Endodermal cell (in vitro differentiated cells): ENCODE data around the gene ANKRD2. TPM values are rescaled to one million over a fixed set of nuclear protein-coding genes. Genes with fewer than 3 reads are reported as not detected.

Experiments used
- DNase-seq: peaks from one replicate; pipeline ENCODE4 v3.0.0-alpha.2; 2017
- H3K27ac ChIP-seq: 2 replicates; pipeline ENCODE4 v1.5.1; 2013; ENCODE audit warnings: mild to moderate bottlenecking, low read depth, low read length, moderate library complexity
- H3K27me3 ChIP-seq: 2 replicates; pipeline ENCODE4 v1.6.1; 2013; ENCODE audit warnings: mild to moderate bottlenecking, low read length, moderate library complexity; ENCODE audit not compliant: insufficient read depth, control insufficient read depth, poor library complexity, severe bottlenecking
- H3K36me3 ChIP-seq: 2 replicates; pipeline ENCODE4 v1.7.0; 2013; ENCODE audit warnings: mild to moderate bottlenecking, low read length, moderate library complexity; ENCODE audit not compliant: control insufficient read depth, insufficient read depth
- H3K4me1 ChIP-seq: one replicate; pipeline ENCODE4 v1.7.0; 2013; ENCODE audit warnings: low read length; ENCODE audit not compliant: control insufficient read depth, insufficient read depth
- H3K4me3 ChIP-seq: 2 replicates; pipeline ENCODE4 v1.5.1; 2013; ENCODE audit warnings: mild to moderate bottlenecking, low read length, moderate library complexity
- H3K9ac ChIP-seq: 2 replicates; pipeline ENCODE4 v1.6.1; 2013; ENCODE audit warnings: mild to moderate bottlenecking, low read length, moderate library complexity; ENCODE audit not compliant: poor library complexity, severe bottlenecking; ENCODE audit errors: extremely low read depth
- H3K9me3 ChIP-seq: 2 replicates; pipeline ENCODE4 v1.6.1; 2013; ENCODE audit warnings: mild to moderate bottlenecking, low read length, moderate library complexity; ENCODE audit not compliant: control insufficient read depth
- H3K27ac Mint-ChIP-seq: 2 replicates; pipeline ENCODE4 v1.8.0; 2020; ENCODE audit warnings: mixed read lengths
- H3K27me3 Mint-ChIP-seq: 2 replicates; pipeline ENCODE4 v1.8.0; 2021; ENCODE audit warnings: mild to moderate bottlenecking, mixed read lengths; ENCODE audit not compliant: insufficient read depth
- H3K36me3 Mint-ChIP-seq: 2 replicates; pipeline ENCODE4 v1.8.0; 2020; ENCODE audit warnings: low read depth, mixed read lengths
- H3K4me1 Mint-ChIP-seq: 2 replicates; pipeline ENCODE4 v1.8.0; 2020; ENCODE audit warnings: mixed read lengths
- H3K4me3 Mint-ChIP-seq: 2 replicates; pipeline ENCODE4 v1.8.0; 2020; ENCODE audit warnings: mild to moderate bottlenecking, moderate library complexity, mixed read lengths
- H3K9me3 Mint-ChIP-seq: 2 replicates; pipeline ENCODE4 v1.8.0; 2020; ENCODE audit warnings: mild to moderate bottlenecking, mixed read lengths
- WGBS, 2 experiments: methylation state at CpG; one replicate each; pipeline versions ENCODE4 v1.1.5 to v1.1.7; 2013; ENCODE audit warnings: missing lambda C conversion rate in 2 of 2, mixed read lengths in 1 of 2; ENCODE audit not compliant: insufficient coverage in 1 of 2, insufficient read length in 1 of 2; 5-methylcytosine and 5-hydroxymethylcytosine counted together
- total RNA-seq, 2 donors: library from RNA; stranded (reverse); fragmentation: NEBNext Ultra II Directional in 1 of 2; extraction: Animal tissue kit (Norgen Biotek cat#: 25700) in 1 of 2; gene quantifications; 2 replicates in 1 of 2; 3 replicates in 1 of 2; pipeline ENCODE4 v1.2.1, GENCODE V29; 2021
- TF ChIP-seq, protein P1 (sequence below): fragments of 200-600 bp; sonication (generic); conservative IDR thresholded peaks from 2 replicates; pipeline ENCODE4 v1.5.0; 2021; ENCODE audit warnings: antibody characterized with exemption, mild to moderate bottlenecking

Gene ANKRD2
- total RNA-seq, 2 donors from 2014 or later, result not detected

DNA sequence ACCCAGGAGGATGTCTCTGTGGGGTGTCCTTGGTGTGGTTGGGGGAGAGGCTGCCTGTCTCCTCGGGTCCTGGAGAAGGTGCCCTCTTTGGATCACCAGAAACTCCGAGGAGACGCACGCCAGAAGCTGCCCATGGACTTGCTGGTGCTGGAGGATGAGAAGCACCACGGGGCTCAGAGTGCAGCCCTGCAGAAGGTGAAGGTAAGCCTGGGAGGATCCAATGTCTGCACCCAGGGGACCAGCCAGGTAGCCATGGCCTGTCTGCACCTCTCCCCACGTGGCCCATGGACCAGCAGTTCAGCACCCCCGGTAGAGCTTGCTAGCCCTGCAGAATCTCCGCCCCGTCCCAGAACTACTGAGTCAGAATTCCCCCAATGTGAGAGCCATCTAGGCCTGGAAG, 5.1 kb downstream of the ANKRD2 start:
- 88 to 93% methylated on average over 4 to 9 of the region's 9 CpGs for WGBS, 2 experiments
- H3K9ac ChIP-seq, result no peak overlapping the region
- no peaks in the 10 kb centered on the region for H3K36me3 ChIP-seq
- H3K27ac ChIP-seq, result no peak overlapping the region
- H3K27me3 ChIP-seq, result no peaks in the 10 kb centered on the region
- no peaks in the 10 kb centered on the region for H3K4me1 ChIP-seq
- Mint-ChIP-seq H3K27ac (no peak overlapping the region), H3K9me3 (no peaks in the 10 kb centered on the region), H3K36me3 (no peaks in the 10 kb centered on the region), H3K4me3 (no peak overlapping the region), H3K27me3 (no peaks in the 10 kb centered on the region), H3K4me1 (no peaks in the 10 kb centered on the region)
- H3K9me3 ChIP-seq, result no peaks in the 10 kb centered on the region
- DNase-seq, result no peak
- TF ChIP-seq, protein P1, sequence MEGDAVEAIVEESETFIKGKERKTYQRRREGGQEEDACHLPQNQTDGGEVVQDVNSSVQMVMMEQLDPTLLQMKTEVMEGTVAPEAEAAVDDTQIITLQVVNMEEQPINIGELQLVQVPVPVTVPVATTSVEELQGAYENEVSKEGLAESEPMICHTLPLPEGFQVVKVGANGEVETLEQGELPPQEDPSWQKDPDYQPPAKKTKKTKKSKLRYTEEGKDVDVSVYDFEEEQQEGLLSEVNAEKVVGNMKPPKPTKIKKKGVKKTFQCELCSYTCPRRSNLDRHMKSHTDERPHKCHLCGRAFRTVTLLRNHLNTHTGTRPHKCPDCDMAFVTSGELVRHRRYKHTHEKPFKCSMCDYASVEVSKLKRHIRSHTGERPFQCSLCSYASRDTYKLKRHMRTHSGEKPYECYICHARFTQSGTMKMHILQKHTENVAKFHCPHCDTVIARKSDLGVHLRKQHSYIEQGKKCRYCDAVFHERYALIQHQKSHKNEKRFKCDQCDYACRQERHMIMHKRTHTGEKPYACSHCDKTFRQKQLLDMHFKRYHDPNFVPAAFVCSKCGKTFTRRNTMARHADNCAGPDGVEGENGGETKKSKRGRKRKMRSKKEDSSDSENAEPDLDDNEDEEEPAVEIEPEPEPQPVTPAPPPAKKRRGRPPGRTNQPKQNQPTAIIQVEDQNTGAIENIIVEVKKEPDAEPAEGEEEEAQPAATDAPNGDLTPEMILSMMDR, result no peak
- no peak overlapping the region for H3K4me3 ChIP-seq

GRCh38 chr10:97578171-97578844, 5.7 kb downstream of the ANKRD2 start:
- Histone ChIP-seq H3K27ac (no peak overlapping the region), H3K27me3 (no peaks in the 10 kb centered on the region), H3K4me1 (no peaks in the 10 kb centered on the region), H3K9me3 (no peaks in the 10 kb centered on the region), H3K4me3 (no peak overlapping the region), H3K36me3 (no peaks in the 10 kb centered on the region), H3K9ac (no peak overlapping the region)
- Mint-ChIP-seq H3K27ac (no peak overlapping the region), H3K4me3 (no peak overlapping the region), H3K4me1 (no peaks in the 10 kb centered on the region), H3K36me3 (no peaks in the 10 kb centered on the region), H3K27me3 (no peaks in the 10 kb centered on the region), H3K9me3 (no peaks in the 10 kb centered on the region)
- no peak for DNase-seq
- 94 to 95% methylated on average over 20 to 40 of the region's 40 CpGs for WGBS, 2 experiments
- TF ChIP-seq, protein P1, result no peak

DNA sequence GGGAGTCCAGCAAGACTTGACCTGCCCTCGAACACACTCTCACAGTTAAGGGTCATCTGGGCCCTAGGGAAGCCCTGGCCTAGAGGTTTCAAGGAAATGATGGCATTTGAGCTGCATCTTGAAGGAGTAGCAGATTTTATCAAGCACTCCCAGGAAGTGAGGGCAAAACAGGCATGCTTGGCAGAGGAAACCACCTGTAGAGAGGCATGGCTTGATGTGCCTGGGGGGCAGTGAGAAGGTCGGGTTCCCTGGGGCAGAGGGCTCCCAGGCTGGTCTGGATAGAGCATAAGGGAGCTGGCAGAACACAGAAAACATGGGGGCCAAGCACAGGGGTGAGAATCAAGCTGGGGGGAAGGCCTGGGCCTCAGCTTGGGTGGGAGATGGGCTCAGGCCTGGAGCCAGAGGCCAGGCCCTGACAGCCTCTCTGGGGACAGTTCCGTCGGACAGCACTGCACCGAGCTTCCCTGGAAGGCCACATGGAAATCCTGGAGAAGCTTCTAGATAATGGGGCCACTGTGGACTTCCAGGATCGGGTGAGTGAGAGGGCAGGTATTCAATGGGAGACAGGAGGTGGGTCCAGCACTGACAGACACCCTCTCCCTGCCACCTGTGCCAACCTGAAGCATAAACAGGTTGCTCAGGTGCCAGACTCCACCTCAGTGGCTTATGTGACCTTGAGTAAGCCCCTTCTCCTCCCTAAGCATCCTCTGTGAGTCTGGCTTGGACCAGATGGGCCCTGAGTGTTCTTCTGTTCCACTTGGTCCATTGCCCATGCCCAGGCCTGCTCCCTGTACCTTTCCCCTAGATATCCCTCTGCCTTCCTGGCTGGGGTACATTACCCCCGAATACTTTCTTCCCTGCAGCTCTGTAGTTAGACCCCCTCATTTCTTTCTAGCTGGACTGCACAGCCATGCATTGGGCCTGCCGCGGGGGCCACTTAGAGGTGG, 8.1 kb downstream of the ANKRD2 start:
- Histone ChIP-seq H3K4me1 (no peaks in the 10 kb centered on the region), H3K27me3 (no peaks in the 10 kb centered on the region), H3K9ac (no peak overlapping the region), H3K36me3 (no peaks in the 10 kb centered on the region), H3K4me3 (no peak overlapping the region), H3K27ac (no peak overlapping the region), H3K9me3 (no peaks in the 10 kb centered on the region)
- Mint-ChIP-seq H3K27ac (no peak overlapping the region), H3K36me3 (no peaks in the 10 kb centered on the region), H3K9me3 (no peaks in the 10 kb centered on the region), H3K27me3 (no peaks in the 10 kb centered on the region), H3K4me3 (no peak overlapping the region), H3K4me1 (peaks cover 3% of the 10 kb centered on the region)
- TF ChIP-seq, protein P1, result no peak
- DNase-seq, result no peak
- 91 to 96% methylated on average over 7 to 9 of the region's 9 CpGs for WGBS, 2 experiments
